Muscle layer of colon (tissue), 2 donors: ENCODE results near the gene AGO4.
"Not testable (repeated sequence)": the region's sequence is repeated elsewhere in the genome, so short reads cannot be mapped to it uniquely, and the experiment has no call there.

Experiments used
- H3K27ac ChIP-seq: one replicate; pipeline ENCODE4 v1.7.0; 2013; ENCODE audit warnings: low read depth, mild to moderate bottlenecking, low read length, moderate library complexity
- H3K27me3 ChIP-seq, 2 donors: one replicate each; pipeline ENCODE4 v1.7.0; 2013; ENCODE audit warnings: low read length in 2 of 2, mild to moderate bottlenecking in 2 of 2; ENCODE audit not compliant: insufficient read depth in 2 of 2, control insufficient read depth in 1 of 2
- H3K36me3 ChIP-seq: one replicate; pipeline ENCODE4 v1.7.0; 2013; ENCODE audit warnings: mild to moderate bottlenecking, low read length; ENCODE audit not compliant: insufficient read depth
- H3K4me1 ChIP-seq: one replicate; pipeline ENCODE4 v1.7.0; 2013; ENCODE audit warnings: mild to moderate bottlenecking, low read length; ENCODE audit not compliant: insufficient read depth
- H3K4me3 ChIP-seq, 2 donors: one replicate each; pipeline ENCODE4 v1.7.0; 2013; ENCODE audit warnings: low read length in 2 of 2, low read depth in 1 of 2, mild to moderate bottlenecking in 1 of 2, moderate library complexity in 1 of 2
- H3K9ac ChIP-seq: one replicate; pipeline ENCODE4 v1.7.0; 2013; ENCODE audit warnings: low read length
- H3K9me3 ChIP-seq: one replicate; pipeline ENCODE4 v1.7.0; 2013; ENCODE audit warnings: mild to moderate bottlenecking, low read length
- donor health status: abdominal sarcoma.
- donor health status: Adenocarcinoma of cecum.

Gene AGO4

DNA sequence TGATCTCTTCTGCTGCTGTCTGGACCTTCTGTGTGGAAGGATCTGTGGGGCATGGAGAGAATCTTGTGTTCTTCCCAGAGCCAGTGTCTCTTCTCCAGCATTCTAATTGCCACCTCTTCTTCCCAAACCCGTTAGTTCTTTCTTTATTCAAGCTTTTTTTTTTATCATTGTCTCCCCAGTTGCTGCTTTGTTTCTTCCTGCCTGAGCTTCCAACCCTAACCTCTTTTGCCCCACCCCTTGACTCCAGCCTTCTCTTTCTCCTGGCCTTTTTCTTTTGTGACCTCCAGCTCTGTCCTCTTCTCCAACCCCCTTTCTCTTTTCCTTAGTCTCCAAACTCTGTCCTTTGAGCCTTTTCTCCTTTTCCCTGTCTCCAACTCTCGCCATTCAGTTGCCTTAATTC, 79.7 kb downstream of the AGO4 start:
- H3K9ac ChIP-seq: no peak overlapping the region
- peaks cover 17% of the 10 kb centered on the region for H3K4me1 ChIP-seq
- no peaks in the 10 kb centered on the region for H3K9me3 ChIP-seq
- no peak overlapping the region for H3K4me3 ChIP-seq
- peaks cover 14% of the 10 kb centered on the region for H3K36me3 ChIP-seq
- no peaks in the 10 kb centered on the region for H3K27me3 ChIP-seq
- no peak overlapping the region for H3K27ac ChIP-seq

GRCh38 chr1:35888255-35888654, 80.4 kb downstream of the AGO4 start:
- Histone ChIP-seq H3K9ac (no peak overlapping the region), H3K27me3 (no peaks in the 10 kb centered on the region), H3K9me3 (no peaks in the 10 kb centered on the region), H3K36me3 (peaks cover 21% of the 10 kb centered on the region), H3K27ac (no peak overlapping the region), H3K4me3 (no peak overlapping the region), H3K4me1 (peaks cover 17% of the 10 kb centered on the region)

GRCh38 chr1:35888981-35889380, 81.2 kb downstream of the AGO4 start:
- Histone ChIP-seq H3K4me1 (peaks cover 17% of the 10 kb centered on the region), H3K36me3 (peaks cover 28% of the 10 kb centered on the region)
- H3K27ac ChIP-seq, H3K9me3 ChIP-seq, H3K9ac ChIP-seq, H3K27me3 ChIP-seq, H3K4me3 ChIP-seq: not testable (repeated sequence)

- Histone ChIP-seq H3K4me1 (no peaks in the 10 kb centered on the region), H3K27ac (no peak overlapping the region), H3K27me3 (no peaks in the 10 kb centered on the region), H3K4me3 (no peak overlapping the region), H3K36me3 (peaks cover 58% of the 10 kb centered on the region), H3K9ac (no peak overlapping the region), H3K9me3 (no peaks in the 10 kb centered on the region)
Measured at GRCh38 chr1:35893051-35893879, 85.4 kb downstream of the AGO4 start.

GRCh38 chr1:35894183-35894582, 86.4 kb downstream of the AGO4 start:
- Histone ChIP-seq H3K9ac (no peak overlapping the region), H3K27ac (no peak overlapping the region), H3K27me3 (no peaks in the 10 kb centered on the region), H3K9me3 (no peaks in the 10 kb centered on the region), H3K4me3 (no peak overlapping the region), H3K36me3 (peaks cover 58% of the 10 kb centered on the region), H3K4me1 (no peaks in the 10 kb centered on the region)

GRCh38 chr1:35894656-35895055, 86.8 kb downstream of the AGO4 start:
- no peaks in the 10 kb centered on the region for H3K9me3 ChIP-seq
- no peak overlapping the region for H3K9ac ChIP-seq
- peaks cover 60% of the 10 kb centered on the region for H3K36me3 ChIP-seq
- no peak overlapping the region for H3K4me3 ChIP-seq
- H3K27me3 ChIP-seq: no peaks in the 10 kb centered on the region
- no peak overlapping the region for H3K27ac ChIP-seq
- H3K4me1 ChIP-seq: no peaks in the 10 kb centered on the region

DNA sequence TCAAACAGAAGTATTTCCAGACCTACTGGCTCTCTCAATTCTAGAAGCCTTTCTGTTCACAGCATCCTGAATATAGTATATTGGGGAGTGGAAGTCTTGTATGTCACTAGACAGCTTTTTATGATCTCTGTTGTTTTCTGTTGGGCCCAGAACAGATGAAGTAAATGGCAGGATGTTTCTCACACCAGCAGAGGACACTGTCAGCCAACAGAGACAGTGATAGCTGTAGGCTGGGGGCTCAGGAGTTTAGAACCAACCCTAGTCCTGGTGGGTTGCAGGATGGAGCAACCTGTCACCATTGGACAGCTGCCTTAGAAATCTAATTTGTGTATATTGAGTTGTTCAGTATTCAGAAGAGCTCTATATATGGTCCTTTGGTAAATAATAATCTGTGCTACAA, 92.1 kb downstream of the AGO4 start:
- Histone ChIP-seq H3K27ac (no peak overlapping the region), H3K36me3 (peaks cover 61% of the 10 kb centered on the region), H3K9me3 (no peaks in the 10 kb centered on the region), H3K27me3 (no peaks in the 10 kb centered on the region), H3K9ac (no peak overlapping the region), H3K4me1 (no peaks in the 10 kb centered on the region), H3K4me3 (no peak overlapping the region)

DNA sequence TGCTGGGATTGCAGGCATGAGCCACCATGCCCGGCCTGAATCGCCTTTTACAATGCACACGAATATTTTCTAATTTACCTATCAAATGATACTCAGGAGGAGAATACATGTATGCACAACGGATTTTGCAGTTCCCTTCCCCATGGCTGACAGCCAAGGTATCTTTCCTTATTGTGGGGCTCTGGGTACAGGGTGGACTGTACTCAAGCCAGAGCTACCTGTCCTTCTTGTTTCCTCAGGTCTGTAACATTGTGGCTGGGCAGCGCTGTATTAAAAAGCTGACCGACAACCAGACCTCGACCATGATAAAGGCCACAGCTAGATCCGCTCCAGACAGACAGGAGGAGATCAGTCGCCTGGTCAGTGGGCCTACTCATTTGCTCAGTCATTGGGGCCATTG, 93.4 kb downstream of the AGO4 start:
- Histone ChIP-seq H3K4me1 (no peaks in the 10 kb centered on the region), H3K27me3 (no peaks in the 10 kb centered on the region), H3K9ac (no peak overlapping the region), H3K27ac (no peak overlapping the region), H3K4me3 (no peak overlapping the region), H3K36me3 (peaks cover 63% of the 10 kb centered on the region), H3K9me3 (no peaks in the 10 kb centered on the region)

GRCh38 chr1:35902671-35903070, 94.9 kb downstream of the AGO4 start:
- H3K4me3 ChIP-seq: no peak overlapping the region
- H3K9me3 ChIP-seq: no peaks in the 10 kb centered on the region
- no peak overlapping the region for H3K9ac ChIP-seq
- H3K36me3 ChIP-seq: peaks cover 63% of the 10 kb centered on the region
- H3K27me3 ChIP-seq: no peaks in the 10 kb centered on the region
- no peaks in the 10 kb centered on the region for H3K4me1 ChIP-seq
- H3K27ac ChIP-seq: no peak overlapping the region
